Measurements from ENCODE around the gene TTLL7. TPM values are rescaled to one million over a fixed set of nuclear protein-coding genes. Genes with fewer than 3 reads are reported as not detected.

TTLL7 gene
- total RNA-seq, 1 experiment from 2014 or later, result 6.6 TPM

DNA sequence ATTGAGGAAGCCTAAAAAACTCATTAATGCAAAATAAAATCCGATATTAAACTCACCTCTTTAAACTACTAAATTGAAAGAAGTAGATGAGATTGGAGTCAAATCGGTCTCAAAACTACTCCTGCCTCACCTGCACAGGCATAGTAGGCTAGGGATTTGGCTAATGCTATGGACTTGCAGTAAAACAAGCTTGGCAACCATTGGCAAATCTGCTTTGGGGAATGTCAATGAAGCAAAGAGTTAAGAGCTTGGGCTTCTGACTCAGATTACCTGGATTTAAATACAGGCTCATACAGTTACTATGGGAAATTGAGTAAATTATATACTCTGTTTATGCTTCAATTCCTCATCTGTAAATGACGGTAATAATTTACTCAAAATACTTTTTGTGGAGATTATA is 111.4 kb downstream of the TTLL7 start:
- Histone ChIP-seq H3T11ph (ENCODE audit: low read length) (no peak overlapping the region), H2AK5ac (ENCODE audit: insufficient read length, low read length) (no peak overlapping the region), H3K56ac (ENCODE audit: insufficient read length, low read depth, low read length) (no peak overlapping the region), H3K27ac (ENCODE audit: insufficient read length, low read depth, low read length) (no peak overlapping the region), H4K8ac (replicated peaks; ENCODE audit: insufficient read length, low read depth, low read length) (no peak overlapping the region), H4K5ac (ENCODE audit: insufficient read length, low read depth, low read length) (no peak overlapping the region), H3K14ac (ENCODE audit: insufficient read depth, low read length) (no peak overlapping the region), H3K79me1 (ENCODE audit: insufficient read depth, low read depth, low read length, poor library complexity, severe bottlenecking) (no peaks in the 10 kb centered on the region), H3K4ac (ENCODE audit: low read depth, low read length) (no peak overlapping the region), H3K4me2 (ENCODE audit: insufficient read depth, insufficient read length, low read length) (no peak overlapping the region), H2BK20ac (ENCODE audit: low read depth, low read length, poor library complexity, severe bottlenecking) (no peak overlapping the region), H3K23ac (ENCODE audit: insufficient read length, low read depth, low read length) (no peak overlapping the region), H3K9ac (ENCODE audit: extremely low read depth, insufficient read length, low read length) (no peak overlapping the region), H3K27me3 (ENCODE audit: insufficient read depth, low read length) (no peaks in the 10 kb centered on the region), H2BK12ac (ENCODE audit: insufficient read length, low read depth, low read length) (no peak overlapping the region), H2AFZ (ENCODE audit: low read length) (no peak overlapping the region), H2BK120ac (ENCODE audit: low read depth, low read length, poor library complexity, severe bottlenecking) (no peak overlapping the region), H3K18ac (ENCODE audit: insufficient read length, low read depth, low read length) (no peak overlapping the region), H4K20me1 (ENCODE audit: control insufficient read depth, insufficient read depth, insufficient read length) (no peaks in the 10 kb centered on the region), H2BK5ac (ENCODE audit: insufficient read length, low read length) (no peak overlapping the region), H3K79me2 (ENCODE audit: insufficient read depth, low read length) (no peaks in the 10 kb centered on the region), H3K9me3 (ENCODE audit: control insufficient read depth, low read depth, low read length) (no peaks in the 10 kb centered on the region), H2BK15ac (ENCODE audit: low read depth, low read length) (no peak overlapping the region), H4K91ac (ENCODE audit: insufficient read length, low read depth, low read length) (no peak overlapping the region), H3K4me1 (ENCODE audit: insufficient read depth, low read length) (no peaks in the 10 kb centered on the region), H3K23me2 (ENCODE audit: insufficient read length, low read depth, low read length, poor library complexity, severe bottlenecking) (no peaks in the 10 kb centered on the region)
- WGBS (ENCODE audit: extremely low coverage, insufficient read length, low lambda C conversion rate), result no CpG with 5 or more reads among the region's 3 CpGs
- Mint-ChIP-seq H3K4me1 (peaks cover 10 to 12% of the 10 kb centered on the region in 2 experiments), H3K4me3 (no peak overlapping the region), H3K9me3 (peaks cover 5 to 6% of the 10 kb centered on the region in 2 experiments; a peak in 3 of 5 replicates), H3K27me3 (ENCODE audit: low read depth) (no peaks in the 10 kb centered on the region), H3K27ac (no peak overlapping the region), H3K36me3 (ENCODE audit: insufficient read depth in 1 of 3, low read depth in 3 of 3) (peaks cover 0 to 10% (median 6%) of the 10 kb centered on the region in 3 experiments; a peak in 4 of 7 replicates)
- TF ChIP-seq CTCF (conservative IDR thresholded peaks at IDR 0.05), result no peak
- DNase-seq, result no peak
